ENCODE measurements around the gene ANKRD33. TPM values are rescaled to one million over a fixed set of nuclear protein-coding genes. Genes with fewer than 3 reads are reported as not detected.

ANKRD33 gene
- total RNA-seq, 1 experiment from 2014 or later, result 0.81 TPM

DNA sequence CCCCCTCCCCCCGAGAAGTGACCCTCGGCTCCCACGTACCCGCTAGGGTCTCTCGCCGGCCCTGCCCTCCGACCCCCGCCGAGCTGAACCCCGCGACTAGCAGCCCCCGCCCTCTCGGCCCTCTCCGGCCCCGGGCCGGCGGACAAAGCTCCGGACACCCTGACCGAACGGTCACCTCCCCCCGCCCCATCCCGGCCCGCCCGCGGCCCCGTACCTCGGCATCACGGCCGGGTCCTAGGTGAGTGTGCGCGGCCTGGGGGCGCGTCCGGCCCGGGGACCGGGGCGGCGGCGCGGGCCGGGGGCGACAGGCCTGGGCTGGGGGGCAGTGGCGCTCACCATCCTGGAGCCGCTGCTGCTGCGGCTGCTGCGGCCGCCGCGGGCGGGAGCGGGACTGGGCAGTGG lies 39.6 kb upstream of the ANKRD33 start, which contains the start of gene FIGNL2:
Gene FIGNL2 (minus strand): TSS at position 393 of the 402 bp plus-strand sequence. CDS start 26,305 bp downstream, outside the sequence.
- Mint-ChIP-seq H3K4me3 (peak within 1 kb of the TSS; percentile 73 to 87), H3K4me1 (peaks cover 47 to 67% of the 10 kb centered on the region in 2 experiments), H3K27me3 (ENCODE audit: low read depth) (peaks cover 63% of the 10 kb centered on the region), H3K9me3 (no peaks in the 10 kb centered on the region), H3K27ac (no peak within 1 kb of the TSS), H3K36me3 (ENCODE audit: insufficient read depth in 1 of 3, low read depth in 3 of 3) (peaks cover 0 to 14% (median 10%) of the 10 kb centered on the region in 3 experiments; a peak in 4 of 7 replicates)
- no peak within 1 kb of the TSS for H2AK5ac ChIP-seq (ENCODE audit: insufficient read length, low read length)
- no peaks in the 10 kb centered on the region for H3K79me2 ChIP-seq (ENCODE audit: insufficient read depth, low read length)
- no peaks in the 10 kb centered on the region; the same call in 1 of the 2 replicates for H3K4me1 ChIP-seq (ENCODE audit: insufficient read depth, low read length)
- H2BK20ac ChIP-seq (ENCODE audit: low read depth, low read length, poor library complexity, severe bottlenecking), result no peak within 1 kb of the TSS
- WGBS (ENCODE audit: extremely low coverage, insufficient read length, low lambda C conversion rate), result no CpG with 5 or more reads among the region's 51 CpGs
- no peak for DNase-seq
- no peak within 1 kb of the TSS for H3K56ac ChIP-seq (ENCODE audit: insufficient read length, low read depth, low read length)
- peak within 1 kb of the TSS; percentile 77 for H3K4me2 ChIP-seq (ENCODE audit: insufficient read depth, insufficient read length, low read length)
- H3K14ac ChIP-seq (ENCODE audit: insufficient read depth, low read length), result 0 out of 2 replicates have a peak within 1 kb of the TSS, but pooled peaks have one; percentile 9
- peaks cover 20% of the 10 kb centered on the region for H3K23me2 ChIP-seq (ENCODE audit: insufficient read length, low read depth, low read length, poor library complexity, severe bottlenecking)
- no peak within 1 kb of the TSS for H3T11ph ChIP-seq (ENCODE audit: low read length)
- no peak within 1 kb of the TSS for H3K27ac ChIP-seq (ENCODE audit: insufficient read length, low read depth, low read length)
- no peaks in the 10 kb centered on the region for H4K20me1 ChIP-seq (ENCODE audit: control insufficient read depth, insufficient read depth, insufficient read length)
- TF ChIP-seq, protein P1, sequence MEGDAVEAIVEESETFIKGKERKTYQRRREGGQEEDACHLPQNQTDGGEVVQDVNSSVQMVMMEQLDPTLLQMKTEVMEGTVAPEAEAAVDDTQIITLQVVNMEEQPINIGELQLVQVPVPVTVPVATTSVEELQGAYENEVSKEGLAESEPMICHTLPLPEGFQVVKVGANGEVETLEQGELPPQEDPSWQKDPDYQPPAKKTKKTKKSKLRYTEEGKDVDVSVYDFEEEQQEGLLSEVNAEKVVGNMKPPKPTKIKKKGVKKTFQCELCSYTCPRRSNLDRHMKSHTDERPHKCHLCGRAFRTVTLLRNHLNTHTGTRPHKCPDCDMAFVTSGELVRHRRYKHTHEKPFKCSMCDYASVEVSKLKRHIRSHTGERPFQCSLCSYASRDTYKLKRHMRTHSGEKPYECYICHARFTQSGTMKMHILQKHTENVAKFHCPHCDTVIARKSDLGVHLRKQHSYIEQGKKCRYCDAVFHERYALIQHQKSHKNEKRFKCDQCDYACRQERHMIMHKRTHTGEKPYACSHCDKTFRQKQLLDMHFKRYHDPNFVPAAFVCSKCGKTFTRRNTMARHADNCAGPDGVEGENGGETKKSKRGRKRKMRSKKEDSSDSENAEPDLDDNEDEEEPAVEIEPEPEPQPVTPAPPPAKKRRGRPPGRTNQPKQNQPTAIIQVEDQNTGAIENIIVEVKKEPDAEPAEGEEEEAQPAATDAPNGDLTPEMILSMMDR (conservative IDR thresholded peaks at IDR 0.05), result no peak
- no peak within 1 kb of the TSS for H3K18ac ChIP-seq (ENCODE audit: insufficient read length, low read depth, low read length)
- no peak within 1 kb of the TSS for H2BK15ac ChIP-seq (ENCODE audit: low read depth, low read length)
- H2BK120ac ChIP-seq (ENCODE audit: low read depth, low read length, poor library complexity, severe bottlenecking), result no peak within 1 kb of the TSS
- H4K8ac ChIP-seq (replicated peaks; ENCODE audit: insufficient read length, low read depth, low read length), result no peak within 1 kb of the TSS
- no peak within 1 kb of the TSS for H4K91ac ChIP-seq (ENCODE audit: insufficient read length, low read depth, low read length)
- H2BK5ac ChIP-seq (ENCODE audit: insufficient read length, low read length), result no peak within 1 kb of the TSS
- H3K9ac ChIP-seq (ENCODE audit: extremely low read depth, insufficient read length, low read length), result no peak within 1 kb of the TSS
- H3K4ac ChIP-seq (ENCODE audit: low read depth, low read length), result no peak within 1 kb of the TSS
- H3K9me3 ChIP-seq (ENCODE audit: control insufficient read depth, low read depth, low read length), result no peaks in the 10 kb centered on the region
- H4K5ac ChIP-seq (ENCODE audit: insufficient read length, low read depth, low read length), result no peak within 1 kb of the TSS
- H2BK12ac ChIP-seq (ENCODE audit: insufficient read length, low read depth, low read length), result no peak within 1 kb of the TSS
- peaks cover 23% of the 10 kb centered on the region; the same call in 1 of the 2 replicates for H3K27me3 ChIP-seq (ENCODE audit: insufficient read depth, low read length)
- no peak within 1 kb of the TSS for H3K23ac ChIP-seq (ENCODE audit: insufficient read length, low read depth, low read length)
- H3K79me1 ChIP-seq (ENCODE audit: insufficient read depth, low read depth, low read length, poor library complexity, severe bottlenecking), result no peaks in the 10 kb centered on the region
- no peak within 1 kb of the TSS for H2AFZ ChIP-seq (ENCODE audit: low read length)

Data from H9 (cell line).